Measurements from ENCODE around the gene EBF3. TPM values are rescaled to one million over a fixed set of nuclear protein-coding genes. Genes with fewer than 3 reads are reported as not detected.

The EBF3 gene
- total RNA-seq, 1 donor from 2014 or later, result 0.53 TPM

DNA sequence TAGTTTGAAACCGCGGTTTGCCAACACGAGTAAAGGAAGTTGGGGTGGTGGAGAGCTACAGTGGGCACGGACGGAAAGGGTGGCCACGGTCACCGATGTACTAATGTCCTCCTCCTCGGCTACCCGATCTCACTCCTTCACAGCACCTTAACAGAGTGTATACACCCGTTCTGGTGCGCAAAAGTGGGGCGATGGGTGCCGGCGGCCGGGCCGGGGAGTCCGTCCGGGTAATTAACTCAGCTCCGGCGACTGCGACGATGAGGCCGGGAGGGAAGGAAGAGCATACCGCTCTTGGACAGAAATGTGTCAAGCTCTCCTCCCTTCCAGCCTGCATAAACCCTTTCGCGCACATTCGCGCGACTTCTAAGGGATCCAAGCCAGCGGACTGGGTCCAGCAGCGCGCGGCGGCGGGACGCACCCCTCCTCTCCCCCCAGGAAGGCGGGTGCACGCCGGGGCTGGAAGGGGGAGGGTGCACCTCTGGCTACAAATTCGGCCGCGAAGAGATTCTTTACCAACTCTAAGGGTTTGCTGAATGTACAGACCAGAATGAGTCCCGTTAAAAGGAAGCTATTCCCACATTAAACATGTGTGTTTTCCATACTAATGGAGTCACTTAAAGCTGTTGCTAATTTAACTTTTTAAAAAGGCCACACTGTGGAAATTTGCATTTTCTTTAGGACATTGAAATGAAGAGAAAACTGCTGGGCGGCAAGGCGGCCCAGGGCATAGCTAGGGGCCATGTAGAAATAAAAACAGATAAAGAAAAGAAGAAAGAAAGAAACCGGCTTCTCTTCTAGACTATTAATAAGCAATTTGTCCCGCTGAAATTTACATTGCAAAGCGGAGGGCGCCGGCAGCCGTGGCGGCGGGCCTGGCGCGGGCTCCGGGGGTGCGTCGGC, 6.6 kb upstream of the EBF3 start:
- Histone ChIP-seq H3K4me1 (peaks cover 21% of the 10 kb centered on the region), H3K4me3 (no peak overlapping the region), H3K36me3 (no peaks in the 10 kb centered on the region), H3K27ac (no peak overlapping the region), H3K9me3 (no peaks in the 10 kb centered on the region), H3K27me3 (ENCODE audit: low read depth) (peaks cover 96% of the 10 kb centered on the region)
- peak; percentile 23 for DNase-seq
- ATAC-seq, result no peak
- TF ChIP-seq, protein P1, sequence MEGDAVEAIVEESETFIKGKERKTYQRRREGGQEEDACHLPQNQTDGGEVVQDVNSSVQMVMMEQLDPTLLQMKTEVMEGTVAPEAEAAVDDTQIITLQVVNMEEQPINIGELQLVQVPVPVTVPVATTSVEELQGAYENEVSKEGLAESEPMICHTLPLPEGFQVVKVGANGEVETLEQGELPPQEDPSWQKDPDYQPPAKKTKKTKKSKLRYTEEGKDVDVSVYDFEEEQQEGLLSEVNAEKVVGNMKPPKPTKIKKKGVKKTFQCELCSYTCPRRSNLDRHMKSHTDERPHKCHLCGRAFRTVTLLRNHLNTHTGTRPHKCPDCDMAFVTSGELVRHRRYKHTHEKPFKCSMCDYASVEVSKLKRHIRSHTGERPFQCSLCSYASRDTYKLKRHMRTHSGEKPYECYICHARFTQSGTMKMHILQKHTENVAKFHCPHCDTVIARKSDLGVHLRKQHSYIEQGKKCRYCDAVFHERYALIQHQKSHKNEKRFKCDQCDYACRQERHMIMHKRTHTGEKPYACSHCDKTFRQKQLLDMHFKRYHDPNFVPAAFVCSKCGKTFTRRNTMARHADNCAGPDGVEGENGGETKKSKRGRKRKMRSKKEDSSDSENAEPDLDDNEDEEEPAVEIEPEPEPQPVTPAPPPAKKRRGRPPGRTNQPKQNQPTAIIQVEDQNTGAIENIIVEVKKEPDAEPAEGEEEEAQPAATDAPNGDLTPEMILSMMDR (IDR thresholded peaks at IDR 0.05), result no peak
- intact Hi-C loops (cut with DNase I), result no loop called here

- intact Hi-C loops (cut with DNase I), result no loop called here
- H3K27ac ChIP-seq, result no peak overlapping the region
- DNase-seq (no peak), ATAC-seq (no peak)
- no peaks in the 10 kb centered on the region for H3K9me3 ChIP-seq
- H3K4me1 ChIP-seq, result peaks cover 25% of the 10 kb centered on the region
- TF ChIP-seq, protein P1 (IDR thresholded peaks at IDR 0.05), result no peak
- H3K36me3 ChIP-seq, result no peaks in the 10 kb centered on the region
- H3K27me3 ChIP-seq (ENCODE audit: low read depth), result peaks cover 98% of the 10 kb centered on the region
- no peak overlapping the region for H3K4me3 ChIP-seq
Measured at GRCh38 chr10:129969911-129970464, 5.9 kb upstream of the EBF3 start.

DNA sequence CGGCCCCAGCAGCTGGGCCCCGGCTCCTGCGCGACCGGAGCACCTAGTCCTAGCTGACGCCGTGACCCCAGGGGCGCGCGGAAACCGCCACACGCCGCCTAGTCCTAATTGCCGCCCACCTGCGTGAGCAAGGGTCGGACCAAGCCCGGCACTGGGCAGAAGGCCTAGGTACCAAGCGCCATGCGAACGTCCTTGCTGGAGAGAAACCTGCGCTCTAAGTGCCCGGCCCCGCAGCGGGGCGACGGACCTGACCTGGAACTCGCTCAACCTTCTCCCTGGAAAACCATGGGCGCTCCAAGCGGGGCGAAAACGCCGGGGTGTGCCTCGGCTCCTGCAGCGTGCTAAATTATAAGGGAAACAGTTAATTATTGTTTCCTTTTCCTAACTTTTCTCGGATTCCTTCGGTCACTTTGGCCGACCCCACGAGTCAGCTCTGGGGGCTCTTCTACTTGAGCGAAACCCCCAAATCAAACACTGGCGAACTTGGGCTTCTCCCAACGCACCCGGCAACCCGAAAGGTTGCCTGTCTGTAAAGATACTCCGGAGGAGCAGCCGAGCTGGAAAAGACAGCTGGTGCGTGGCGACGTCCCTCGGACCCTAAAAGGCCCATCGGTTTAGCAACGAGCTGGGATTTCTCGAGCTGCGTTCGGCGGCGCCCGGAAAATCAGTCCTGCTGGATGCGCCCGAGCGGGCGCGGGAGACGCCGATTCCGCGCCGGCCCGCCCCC, 5.3 kb upstream of the EBF3 start:
- ATAC-seq (no peak), DNase-seq (peak; percentile 42)
- Histone ChIP-seq H3K36me3 (no peaks in the 10 kb centered on the region), H3K4me1 (peaks cover 31% of the 10 kb centered on the region), H3K9me3 (no peaks in the 10 kb centered on the region), H3K27me3 (ENCODE audit: low read depth) (peaks cover 98% of the 10 kb centered on the region), H3K27ac (no peak overlapping the region), H3K4me3 (no peak overlapping the region)
- intact Hi-C loops (cut with DNase I), result no loop called here
- TF ChIP-seq, protein P1 (IDR thresholded peaks at IDR 0.05), result no peak

GRCh38 chr10:129968853-129969183, 4.7 kb upstream of the EBF3 start:
- peak; percentile 51 for DNase-seq
- H3K4me3 ChIP-seq, result no peak overlapping the region
- no peak overlapping the region for H3K27ac ChIP-seq
- ATAC-seq, result peak in 1 of 2 donors; percentile 4
- no peaks in the 10 kb centered on the region for H3K36me3 ChIP-seq
- TF ChIP-seq, protein P1 (IDR thresholded peaks at IDR 0.05), result peak; percentile 44
- intact Hi-C loops (cut with DNase I), result no loop called here
- no peaks in the 10 kb centered on the region for H3K9me3 ChIP-seq
- H3K4me1 ChIP-seq, result peaks cover 31% of the 10 kb centered on the region
- peaks cover 97% of the 10 kb centered on the region for H3K27me3 ChIP-seq (ENCODE audit: low read depth)

DNA sequence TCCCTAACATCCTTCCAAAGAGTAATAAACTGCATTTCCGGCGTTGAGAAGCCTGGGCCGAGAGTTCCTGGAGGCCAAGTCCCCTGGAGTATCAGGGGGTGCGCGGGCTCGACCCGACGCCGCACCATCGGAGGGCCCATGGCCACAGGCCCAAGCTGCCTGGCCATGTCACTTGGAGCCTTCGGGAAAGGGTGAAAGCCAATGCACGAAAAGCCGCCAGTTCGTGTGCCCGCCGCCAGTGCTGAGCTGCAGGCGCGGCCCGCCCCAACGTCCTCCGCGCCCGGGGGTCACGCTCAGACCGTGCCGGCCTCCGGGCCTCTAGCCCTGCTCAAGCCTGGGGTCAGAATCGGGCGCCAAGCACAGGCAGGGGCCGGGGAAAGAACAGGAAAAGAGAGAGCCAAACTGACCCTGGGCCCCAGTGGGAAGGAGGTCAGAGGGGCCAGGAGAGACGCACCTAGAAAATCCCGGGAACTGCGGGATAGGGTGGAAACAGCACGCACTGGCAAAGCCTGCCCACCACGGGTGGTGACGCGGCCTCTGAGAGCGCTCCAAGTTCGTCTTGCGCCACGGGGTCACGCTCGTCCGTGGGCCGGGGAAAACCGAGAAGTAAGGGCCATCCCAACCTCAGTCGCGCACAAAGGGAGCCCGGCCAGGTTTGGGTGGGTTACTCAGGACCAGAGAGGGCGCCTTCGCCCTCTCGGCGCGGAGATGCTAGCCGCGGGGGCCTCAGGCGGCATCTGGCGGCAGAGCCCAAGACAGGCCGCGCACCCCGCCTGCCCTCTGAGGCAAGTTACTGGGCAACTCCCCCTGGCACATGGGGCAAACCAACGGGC, 4.2 kb upstream of the EBF3 start:
- intact Hi-C loops (cut with DNase I), result no loop called here
- H3K4me1 ChIP-seq, result peaks cover 31% of the 10 kb centered on the region
- no peaks in the 10 kb centered on the region for H3K36me3 ChIP-seq
- ATAC-seq (no peak), DNase-seq (peak; percentile 32)
- TF ChIP-seq, protein P1 (IDR thresholded peaks at IDR 0.05), result no peak
- H3K27me3 ChIP-seq (ENCODE audit: low read depth), result peaks cover 95% of the 10 kb centered on the region
- H3K27ac ChIP-seq, result no peak overlapping the region
- no peak overlapping the region for H3K4me3 ChIP-seq
- H3K9me3 ChIP-seq, result no peaks in the 10 kb centered on the region

Measured in lower lobe of right lung (tissue), 2 donors.